ENCODE measurements around the gene TBCB.
"Not testable (repeated sequence)": the region's sequence is repeated elsewhere in the genome, so short reads cannot be mapped to it uniquely, and the experiment has no call there.

Gene TBCB

GRCh38 chr19:36115453-36116343 lies at the start of gene TBCB:
TBCB (plus strand) TSS chr19:36115468; CDS start chr19:36115561, 93 bp downstream.
- DNase-seq: peak; percentile 54 to 79

- no peak for DNase-seq
These were observed 47.6 kb upstream of the TBCB start for GRCh38 chr19:36067681-36068080.

- not testable (repeated sequence) for DNase-seq
These were observed 46.3 kb upstream of the TBCB start for GRCh38 chr19:36068810-36069499.

- DNase-seq: no peak
These were observed 43.2 kb upstream of the TBCB start for GRCh38 chr19:36072081-36072480.

GRCh38 chr19:36073121-36073876 lies 42.0 kb upstream of the TBCB start:
- no peak for DNase-seq

- DNase-seq: no peak
These were observed 35.8 kb upstream of the TBCB start for GRCh38 chr19:36079389-36079945.

GRCh38 chr19:36081385-36081784 lies 33.9 kb upstream of the TBCB start:
- DNase-seq: no peak

GRCh38 chr19:36081894-36082293 lies 33.4 kb upstream of the TBCB start:
- no peak for DNase-seq

- no peak for DNase-seq
These were observed 32.4 kb upstream of the TBCB start for GRCh38 chr19:36082916-36083315.

GRCh38 chr19:36084231-36085009 lies 30.8 kb upstream of the TBCB start:
- DNase-seq: no peak

GRCh38 chr19:36086326-36086725 lies 28.9 kb upstream of the TBCB start:
- no peak for DNase-seq

- no peak for DNase-seq
These were observed 25.4 kb upstream of the TBCB start for GRCh38 chr19:36089847-36090246.

GRCh38 chr19:36090910-36091695 lies 24.2 kb upstream of the TBCB start:
- DNase-seq: no peak

- DNase-seq: no peak
These were observed 22.7 kb upstream of the TBCB start for GRCh38 chr19:36092566-36092965.

- DNase-seq: no peak
These were observed 22.1 kb upstream of the TBCB start for GRCh38 chr19:36093146-36093662.

GRCh38 chr19:36093687-36094086 lies 21.6 kb upstream of the TBCB start:
- DNase-seq: no peak

GRCh38 chr19:36097036-36097435 lies 18.2 kb upstream of the TBCB start:
- DNase-seq: no peak

- no peak for DNase-seq
These were observed 16.0 kb upstream of the TBCB start for GRCh38 chr19:36099166-36099785.

- no peak for DNase-seq
These were observed 14.8 kb upstream of the TBCB start for GRCh38 chr19:36100476-36100875.

GRCh38 chr19:36101550-36102327 lies 13.5 kb upstream of the TBCB start:
- no peak for DNase-seq
